Caco-2 (cell line): ENCODE results near the gene ABCA7. TPM values are rescaled to one million over a fixed set of nuclear protein-coding genes. Genes with fewer than 3 reads are reported as not detected.

Experiments used
- BruUV-seq: library from RNA; stranded (reverse); fragments of 400-500 nt; replicated peaks from 2 replicates; lab custom pipeline; 2021; lab: Mats Ljungman, UMichigan
- CTCF ChIA-PET: fragments of 300-600 bp; sonication (Branson Sonifier 250); formaldehyde crosslinking; loops from one replicate; lab custom pipeline; 2022; ENCODE audit warnings: antibody characterized with exemption; lab: Charles Lee
- POLR2A ChIA-PET: fragments of 300-600 bp; sonication (Branson Sonifier 250); formaldehyde crosslinking; loops from one replicate; lab custom pipeline; 2022; ENCODE audit warnings: antibody characterized with exemption; lab: Charles Lee
- DNase-seq, 2 experiments: peaks; one replicate each; pipeline versions ENCODE4 v3.0.0 to v3.0.0-alpha.2; 2020 to 2022
- H3K27me3 ChIP-seq: replicated peaks from 2 replicates; pipeline ENCODE4 v1.6.0; 2011; ENCODE audit warnings: low read length; ENCODE audit not compliant: control insufficient read depth, insufficient read depth
- H3K36me3 ChIP-seq: 2 replicates; pipeline ENCODE4 v1.5.1; 2011; ENCODE audit warnings: low read length; ENCODE audit not compliant: control insufficient read depth, insufficient read depth
- H3K4me1 ChIP-seq: fragments of 250-450 bp; sonication (Bioruptor Pico); 2 replicates; pipeline ENCODE4 v1.5.1; 2020; ENCODE audit warnings: mild to moderate bottlenecking
- H3K4me3 ChIP-seq: 2 replicates; pipeline ENCODE4 v1.5.1; 2011; ENCODE audit warnings: low read depth, mild to moderate bottlenecking, control low read depth, low read length
- H3K9me3 ChIP-seq: fragments of 250-450 bp; sonication (Bioruptor Pico); 2 replicates; pipeline ENCODE4 v1.5.1; 2020; ENCODE audit warnings: mild to moderate bottlenecking, moderate library complexity
- H3K27ac Mint-ChIP-seq: one replicate; pipeline ENCODE4 v1.8.0; 2022; ENCODE audit warnings: mixed read lengths; ENCODE audit not compliant: unreplicated experiment
- H3K27me3 Mint-ChIP-seq: one replicate; pipeline ENCODE4 v1.8.0; 2022; ENCODE audit warnings: mixed read lengths; ENCODE audit not compliant: insufficient read depth, unreplicated experiment
- H3K36me3 Mint-ChIP-seq: one replicate; pipeline ENCODE4 v1.8.0; 2022; ENCODE audit warnings: mild to moderate bottlenecking, mixed read lengths; ENCODE audit not compliant: insufficient read depth, unreplicated experiment
- H3K4me1 Mint-ChIP-seq: one replicate; pipeline ENCODE4 v1.8.0; 2022; ENCODE audit warnings: low read depth, mixed read lengths; ENCODE audit not compliant: unreplicated experiment
- H3K4me3 Mint-ChIP-seq: one replicate; pipeline ENCODE4 v1.8.0; 2022; ENCODE audit warnings: mild to moderate bottlenecking, moderate library complexity, mixed read lengths; ENCODE audit not compliant: unreplicated experiment
- H3K9me3 Mint-ChIP-seq: one replicate; pipeline ENCODE4 v1.8.0; 2022; ENCODE audit warnings: mixed read lengths; ENCODE audit not compliant: unreplicated experiment
- CTCF ChIP-seq, 2 experiments: fragments of 200-600 bp in 1 of 2; IDR thresholded peaks; 1 replicate in 1 of 2; 2 replicates in 1 of 2; pipeline versions ENCODE4 v1.5.1 to v1.8.0; 2011 to 2022; ENCODE audit warnings: antibody characterized with exemption in 1 of 2, control low read depth in 1 of 2, inconsistent platforms in 1 of 2, low read depth in 1 of 2, low read length in 1 of 2, mild to moderate bottlenecking in 1 of 2, moderate library complexity in 1 of 2; ENCODE audit not compliant: insufficient read depth in 1 of 2, severe bottlenecking in 1 of 2, unreplicated experiment in 1 of 2
- intact Hi-C: fragments of 100-400 bp; cut with micrococcal nuclease; formaldehyde crosslinking; loops from one replicate; pipeline ENCODE4 v1.10.0; 2022; ENCODE audit not compliant: unreplicated experiment
- total RNA-seq: library from RNA; stranded (reverse); gene quantifications from 2 replicates; pipeline ENCODE4 v1.2.3, GENCODE V29; 2022

ABCA7 gene
- total RNA-seq, 1 experiment from 2014 or later: 45.9 TPM

- Histone ChIP-seq H3K4me3 (no peak overlapping the region), H3K9me3 (no peaks in the 10 kb centered on the region), H3K36me3 (no peaks in the 10 kb centered on the region; the same call in 1 of the 2 replicates), H3K4me1 (peaks cover 5% of the 10 kb centered on the region; the same call in 1 of the 2 replicates), H3K27me3 (no peaks in the 10 kb centered on the region)
- Mint-ChIP-seq H3K4me1 (no peaks in the 10 kb centered on the region), H3K4me3 (no peak overlapping the region), H3K9me3 (no peaks in the 10 kb centered on the region), H3K36me3 (peaks cover 66% of the 10 kb centered on the region), H3K27ac (no peak overlapping the region), H3K27me3 (no peaks in the 10 kb centered on the region)
- no TSS peak for BruUV-seq
- DNase-seq: no peak
- ChIA-PET POLR2A (interaction anchor here (0.6 to 1.0 kb wide), 2 partner anchors 16 to 95 kb away, joined by 3 read pairs; no protein-coding TSS in a partner anchor), CTCF (no interaction called here)
- no peak for TF ChIP-seq CTCF (IDR thresholded peaks at IDR 0.05; ENCODE audit: insufficient read depth in 1 of 2, low read depth in 1 of 2, low read length in 1 of 2, severe bottlenecking in 1 of 2, unreplicated experiment in 1 of 2)
- intact Hi-C loops: no loop called here
Observed at GRCh38 chr19:1090731-1091543, 51.0 kb downstream of the ABCA7 start.

GRCh38 chr19:1091544-1092175 is 51.8 kb downstream of the ABCA7 start:
- TF ChIP-seq CTCF (IDR thresholded peaks at IDR 0.05; ENCODE audit: insufficient read depth in 1 of 2, low read depth in 1 of 2, low read length in 1 of 2, severe bottlenecking in 1 of 2, unreplicated experiment in 1 of 2): no peak
- no peak overlapping the region for H3K27ac Mint-ChIP-seq
- H3K27me3 Mint-ChIP-seq: no peaks in the 10 kb centered on the region
- H3K4me3 Mint-ChIP-seq: no peak overlapping the region
- intact Hi-C loops: no loop called here
- ChIA-PET POLR2A (interaction anchor here (0.6 to 1.0 kb wide), 2 partner anchors 15 to 96 kb away, joined by 3 read pairs; no protein-coding TSS in a partner anchor), CTCF (no interaction called here)
- no TSS peak for BruUV-seq
- no peak for DNase-seq
- H3K36me3 Mint-ChIP-seq: peaks cover 59% of the 10 kb centered on the region
- peaks cover 5% of the 10 kb centered on the region; the same call in 1 of the 2 replicates for H3K4me1 ChIP-seq
- H3K27me3 ChIP-seq: no peaks in the 10 kb centered on the region
- no peaks in the 10 kb centered on the region for H3K9me3 Mint-ChIP-seq
- H3K9me3 ChIP-seq: no peaks in the 10 kb centered on the region
- H3K4me3 ChIP-seq: no peak overlapping the region
- no peaks in the 10 kb centered on the region; the same call in 1 of the 2 replicates for H3K36me3 ChIP-seq
- H3K4me1 Mint-ChIP-seq: no peaks in the 10 kb centered on the region

GRCh38 chr19:1093330-1093729 is 53.4 kb downstream of the ABCA7 start:
- no peaks in the 10 kb centered on the region for H3K36me3 ChIP-seq
- intact Hi-C loops: no loop called here

More at GRCh38 chr19:1093330-1093729, 53.4 kb downstream of the ABCA7 start:
- Mint-ChIP-seq H3K9me3 (no peaks in the 10 kb centered on the region), H3K4me1 (peaks cover 9% of the 10 kb centered on the region), H3K36me3 (peaks cover 42% of the 10 kb centered on the region), H3K27ac (no peak overlapping the region), H3K27me3 (no peaks in the 10 kb centered on the region), H3K4me3 (peak overlapping the region; percentile 91)
- Histone ChIP-seq H3K27me3 (no peaks in the 10 kb centered on the region), H3K4me3 (no peak overlapping the region), H3K9me3 (no peaks in the 10 kb centered on the region), H3K4me1 (peaks cover 17% of the 10 kb centered on the region)
- TF ChIP-seq CTCF (IDR thresholded peaks at IDR 0.05; ENCODE audit: insufficient read depth in 1 of 2, low read depth in 1 of 2, low read length in 1 of 2, severe bottlenecking in 1 of 2, unreplicated experiment in 1 of 2): no peak
- CTCF ChIA-PET: no interaction called here
- POLR2A ChIA-PET: no interaction called here
- no peak for DNase-seq
- BruUV-seq: no TSS peak
